Thyroid gland (tissue), 4 donors: ENCODE results near the gene PLB1. TPM values are rescaled to one million over a fixed set of nuclear protein-coding genes. Genes with fewer than 3 reads are reported as not detected.
A peak's percentile ranks its signal among the peaks of the same experiment; 100 is the strongest.

Source experiments
- DNase-seq, 2 donors: peaks; one replicate each; pipeline ENCODE4 v3.0.0-alpha.2; 2019
- H3K27ac ChIP-seq, 3 donors: fragments of 200-600 bp; sonication (generic); 1 replicate in 2 of 3; 2 replicates in 1 of 3; pipeline ENCODE4 v1.5.1; 2016 to 2019; ENCODE audit warnings: mild to moderate bottlenecking in 1 of 3, moderate library complexity in 1 of 3
- H3K27me3 ChIP-seq: fragments of 200-600 bp; sonication (generic); one replicate; pipeline ENCODE4 v1.5.1; 2019
- H3K36me3 ChIP-seq, 2 donors: fragments of 200-600 bp; sonication (generic); one replicate each; pipeline ENCODE4 v1.5.1; 2016 to 2019
- H3K4me1 ChIP-seq, 2 donors: fragments of 200-600 bp; sonication (generic); one replicate each; pipeline ENCODE4 v1.5.1; 2017 to 2019
- H3K4me3 ChIP-seq, 3 donors: fragments of 200-600 bp; sonication (generic); replicated peaks in 1 of 3; 1 replicate in 2 of 3; 2 replicates in 1 of 3; pipeline ENCODE4 v1.5.1; 2016; ENCODE audit warnings: mild to moderate bottlenecking in 1 of 3
- H3K9me3 ChIP-seq: fragments of 200-600 bp; sonication (generic); one replicate; pipeline ENCODE4 v1.5.1; 2017
- POLR2A ChIP-seq, 2 donors: fragments of 450-650 bp; IDR thresholded peaks; one replicate each; pipeline ENCODE4 v1.6.1; 2017; ENCODE audit warnings: antibody characterized with exemption in 2 of 2, mild to moderate bottlenecking in 2 of 2, moderate library complexity in 1 of 2
- WGBS, 2 donors: methylation state at CpG; one replicate each; pipeline ENCODE4 v1.1.5; 2017; 5-methylcytosine and 5-hydroxymethylcytosine counted together
- intact Hi-C: fragments of 100-400 bp; cut with DNase I; formaldehyde crosslinking; loops from one replicate; pipeline ENCODE4 v1.15.1; 2023
- total RNA-seq, 4 donors: library from RNA; depleted of rRNA; stranded (reverse); fragments of >200 nt; gene quantifications; one replicate each; pipeline ENCODE4 v1.2.3, GENCODE V29; 2016
- TF ChIP-seq, protein P1 (sequence below), 6 experiments: fragments of 200-600 bp in 3 of 6; fragments of 450-650 bp in 3 of 6; sonication (generic) in 3 of 6; IDR thresholded peaks; one replicate each; pipeline ENCODE4 v1.5.1; 2016 to 2019; ENCODE audit warnings: antibody characterized with exemption in 6 of 6, mild to moderate bottlenecking in 2 of 6, inconsistent platforms in 1 of 6, moderate library complexity in 1 of 6

The PLB1 gene
- total RNA-seq, 4 donors from 2014 or later = 1.2 to 3.3 (median 1.8) TPM

DNA sequence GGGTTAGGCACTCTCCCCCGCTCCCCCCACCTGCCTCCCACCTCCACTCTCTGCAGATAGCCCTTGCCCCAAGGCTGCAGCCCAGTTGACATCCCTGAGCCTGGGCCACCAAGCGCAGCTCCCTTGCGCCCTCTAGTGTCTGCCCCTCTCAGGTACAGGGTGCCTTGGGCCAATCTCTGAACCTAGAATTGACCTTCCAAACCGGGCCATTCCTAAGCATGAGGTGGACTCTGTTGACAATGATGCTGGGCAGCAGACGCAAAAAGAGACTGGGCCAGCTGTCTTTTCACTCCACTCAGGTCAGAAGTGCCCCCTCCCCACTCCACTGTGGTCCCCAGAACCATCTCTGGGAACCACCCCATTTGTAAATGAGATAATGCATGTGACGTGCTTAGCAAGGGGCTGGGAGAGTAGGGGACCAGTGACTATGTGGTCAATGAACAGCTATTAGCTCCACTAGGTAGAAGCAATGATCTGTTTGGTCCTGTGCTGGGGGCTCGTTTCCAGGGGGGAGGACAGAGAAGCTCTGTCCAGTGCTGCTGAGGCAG lies 43.3 kb upstream of the PLB1 start:
- Histone ChIP-seq H3K9me3 (no peaks in the 10 kb centered on the region), H3K36me3 (no peaks in the 10 kb centered on the region), H3K4me1 (peaks cover 0 to 4% of the 10 kb centered on the region in 2 donors), H3K27ac (no peak overlapping the region), H3K4me3 (no peak overlapping the region), H3K27me3 (no peaks in the 10 kb centered on the region)
- WGBS, 2 donors = 54 to 55% methylated on average over 7 of the region's 7 CpGs
- no peak for TF ChIP-seq POLR2A (IDR thresholded peaks at IDR 0.05)
- TF ChIP-seq, protein P1, sequence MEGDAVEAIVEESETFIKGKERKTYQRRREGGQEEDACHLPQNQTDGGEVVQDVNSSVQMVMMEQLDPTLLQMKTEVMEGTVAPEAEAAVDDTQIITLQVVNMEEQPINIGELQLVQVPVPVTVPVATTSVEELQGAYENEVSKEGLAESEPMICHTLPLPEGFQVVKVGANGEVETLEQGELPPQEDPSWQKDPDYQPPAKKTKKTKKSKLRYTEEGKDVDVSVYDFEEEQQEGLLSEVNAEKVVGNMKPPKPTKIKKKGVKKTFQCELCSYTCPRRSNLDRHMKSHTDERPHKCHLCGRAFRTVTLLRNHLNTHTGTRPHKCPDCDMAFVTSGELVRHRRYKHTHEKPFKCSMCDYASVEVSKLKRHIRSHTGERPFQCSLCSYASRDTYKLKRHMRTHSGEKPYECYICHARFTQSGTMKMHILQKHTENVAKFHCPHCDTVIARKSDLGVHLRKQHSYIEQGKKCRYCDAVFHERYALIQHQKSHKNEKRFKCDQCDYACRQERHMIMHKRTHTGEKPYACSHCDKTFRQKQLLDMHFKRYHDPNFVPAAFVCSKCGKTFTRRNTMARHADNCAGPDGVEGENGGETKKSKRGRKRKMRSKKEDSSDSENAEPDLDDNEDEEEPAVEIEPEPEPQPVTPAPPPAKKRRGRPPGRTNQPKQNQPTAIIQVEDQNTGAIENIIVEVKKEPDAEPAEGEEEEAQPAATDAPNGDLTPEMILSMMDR (IDR thresholded peaks at IDR 0.05) = peak; percentile 65 to 88 (median 76)
- peak; percentile 66 to 71 for DNase-seq
- intact Hi-C loops = loop anchor here (2.0 kb wide), 1 partner anchor 750 kb away; no protein-coding TSS in a partner anchor

DNA sequence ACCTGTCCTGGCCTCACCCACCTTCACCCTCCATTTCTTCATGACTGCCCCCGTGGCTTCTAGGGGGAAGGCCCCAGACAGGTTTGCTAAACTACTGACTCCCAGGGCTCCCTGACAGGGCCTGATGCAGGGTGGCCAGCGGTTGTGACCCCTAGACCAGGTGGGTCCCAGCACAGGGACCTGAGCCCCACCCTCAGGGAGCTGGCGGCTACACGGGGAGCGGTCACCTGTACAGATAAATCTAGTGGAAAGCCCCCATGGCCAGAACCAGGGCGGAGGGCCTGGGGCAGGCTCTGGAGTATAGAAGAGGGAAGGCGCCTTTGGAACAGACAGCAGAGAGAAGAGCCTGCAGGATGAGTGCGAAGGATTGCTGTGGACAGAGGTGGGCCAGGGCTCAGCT lies 42.5 kb upstream of the PLB1 start:
- WGBS, 2 donors = 96 to 99% methylated on average over 5 to 7 of the region's 8 CpGs
- Histone ChIP-seq H3K9me3 (no peaks in the 10 kb centered on the region), H3K27ac (no peak overlapping the region), H3K36me3 (no peaks in the 10 kb centered on the region), H3K4me1 (peaks cover 0 to 4% of the 10 kb centered on the region in 2 donors), H3K27me3 (no peaks in the 10 kb centered on the region), H3K4me3 (no peak overlapping the region)
- intact Hi-C loops = loop anchor here (2.0 kb wide), 1 partner anchor 751 kb away; no protein-coding TSS in a partner anchor
- TF ChIP-seq, protein P1 (IDR thresholded peaks at IDR 0.05) = no peak
- no peak for TF ChIP-seq POLR2A (IDR thresholded peaks at IDR 0.05)
- DNase-seq = no peak

DNA sequence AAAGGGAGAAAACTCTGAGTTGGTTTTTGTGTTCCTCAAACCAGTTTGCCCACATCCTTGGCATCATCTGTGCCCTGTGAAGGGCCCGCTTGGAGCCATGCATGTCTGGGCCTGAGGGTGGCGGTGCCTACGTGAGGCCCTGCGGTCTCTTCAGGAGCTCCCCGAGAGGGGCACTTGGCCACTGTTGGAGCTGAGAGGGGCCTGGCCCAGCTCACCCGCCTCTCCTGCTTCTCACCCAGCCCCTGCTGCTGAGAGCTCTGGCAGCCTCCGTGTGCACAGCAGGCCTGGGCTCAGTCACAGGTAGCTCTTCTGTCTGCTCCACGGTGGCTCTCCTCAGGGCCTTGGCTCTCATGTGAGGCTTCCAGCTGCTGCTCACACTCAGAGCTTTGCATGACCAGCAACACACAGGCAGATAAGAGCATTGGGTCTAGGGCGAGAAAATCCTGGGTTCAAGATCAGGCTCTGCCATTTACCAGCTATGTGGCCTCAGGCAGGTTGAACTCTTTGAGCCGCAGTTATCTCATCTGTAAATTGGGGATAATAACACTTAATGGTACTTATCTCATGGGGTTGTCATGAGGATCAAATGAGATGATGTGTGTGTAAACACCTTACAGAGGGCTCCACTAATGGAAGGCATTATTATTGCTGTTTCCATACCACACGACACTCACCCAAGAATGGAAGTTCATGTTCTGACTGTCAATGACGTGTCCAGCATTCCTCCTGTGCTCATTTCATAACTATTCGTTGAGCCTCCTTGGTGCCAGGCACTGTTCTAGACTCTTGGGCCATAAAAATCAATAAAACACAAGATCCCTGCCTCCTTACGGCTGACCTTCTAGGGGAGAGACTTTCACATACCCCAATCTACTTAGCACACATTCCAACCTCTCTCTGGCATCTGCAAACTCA lies 41.6 kb upstream of the PLB1 start:
- intact Hi-C loops = no loop called here

DNA sequence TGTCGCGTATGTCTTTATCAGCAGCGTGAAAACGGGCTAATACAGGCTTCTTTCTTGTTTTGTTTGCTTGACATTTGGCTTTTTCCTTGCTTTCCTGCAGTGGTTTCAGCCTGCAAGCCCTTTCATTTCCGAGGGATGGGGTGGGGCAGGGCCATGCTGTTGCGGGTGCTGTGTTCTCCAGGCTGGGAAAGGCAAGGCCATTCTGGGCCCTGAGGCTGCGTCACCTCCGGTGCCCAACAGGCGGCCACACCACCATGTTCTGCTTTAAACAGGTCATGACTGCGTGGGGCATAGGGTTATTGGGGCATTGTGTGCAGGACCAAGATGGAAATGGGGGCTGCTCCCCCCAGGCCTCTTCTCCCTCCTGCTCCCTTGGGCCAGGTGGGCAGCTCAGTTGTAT lies 38.6 kb upstream of the PLB1 start:
- DNase-seq = no peak
- Histone ChIP-seq H3K36me3 (no peaks in the 10 kb centered on the region), H3K4me3 (no peak overlapping the region), H3K9me3 (no peaks in the 10 kb centered on the region), H3K27me3 (no peaks in the 10 kb centered on the region), H3K27ac (no peak overlapping the region), H3K4me1 (peaks cover 0 to 4% of the 10 kb centered on the region in 2 donors)
- WGBS, 2 donors = 89 to 91% methylated on average over 10 of the region's 10 CpGs
- intact Hi-C loops = no loop called here
- TF ChIP-seq, protein P1 (IDR thresholded peaks at IDR 0.05) = no peak
- TF ChIP-seq POLR2A (IDR thresholded peaks at IDR 0.05) = no peak

More for the DNA sequence above, 41.6 kb upstream of the PLB1 start:
- no peaks in the 10 kb centered on the region for H3K36me3 ChIP-seq
- peaks cover 0 to 4% of the 10 kb centered on the region in 2 donors for H3K4me1 ChIP-seq
- H3K27ac ChIP-seq = no peak overlapping the region
- peak; percentile 64 to 74 for DNase-seq
- H3K27me3 ChIP-seq = no peaks in the 10 kb centered on the region
- H3K9me3 ChIP-seq = no peaks in the 10 kb centered on the region
- TF ChIP-seq POLR2A (IDR thresholded peaks at IDR 0.05) = no peak
- TF ChIP-seq, protein P1 (IDR thresholded peaks at IDR 0.05) = no peak
- 71 to 73% methylated on average over 13 to 14 of the region's 14 CpGs for WGBS, 2 donors
- H3K4me3 ChIP-seq = no peak overlapping the region

DNA sequence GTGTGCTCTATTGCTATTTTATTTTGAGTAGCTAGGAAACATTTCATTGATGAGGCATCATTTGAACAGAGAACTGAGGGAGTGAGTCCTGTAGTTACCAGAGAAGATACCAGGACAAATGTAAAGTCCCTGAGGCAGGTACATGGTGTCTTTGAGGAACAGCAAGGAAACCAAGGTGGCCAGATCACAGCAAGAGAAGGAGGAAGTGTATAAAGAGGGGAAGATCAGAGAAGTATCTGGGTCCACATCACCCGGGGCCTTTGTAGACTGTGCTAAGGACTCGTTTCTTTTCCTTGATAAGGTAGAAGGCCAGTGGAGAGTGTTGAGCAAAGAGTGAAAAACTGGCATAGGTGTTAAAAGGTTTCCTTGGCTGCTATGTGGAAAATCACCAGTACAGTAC lies 34.8 kb upstream of the PLB1 start:
- Histone ChIP-seq H3K36me3 (no peaks in the 10 kb centered on the region), H3K9me3 (no peaks in the 10 kb centered on the region), H3K27ac (no peak overlapping the region), H3K4me3 (no peak overlapping the region), H3K27me3 (no peaks in the 10 kb centered on the region), H3K4me1 (no peaks in the 10 kb centered on the region)
- DNase-seq = no peak
- intact Hi-C loops = no loop called here
- TF ChIP-seq POLR2A (IDR thresholded peaks at IDR 0.05) = no peak
- TF ChIP-seq, protein P1 (IDR thresholded peaks at IDR 0.05) = no peak
- WGBS, 2 donors = 70 to 84% methylated on average over 2 of the region's 2 CpGs
